ENCODE results near the gene PSMD2. TPM values are rescaled to one million over a fixed set of nuclear protein-coding genes. Genes with fewer than 3 reads are reported as not detected.

Gene PSMD2
- total and polyA plus RNA-seq, 11 donors = 82.3 to 443 (median 232) TPM

DNA sequence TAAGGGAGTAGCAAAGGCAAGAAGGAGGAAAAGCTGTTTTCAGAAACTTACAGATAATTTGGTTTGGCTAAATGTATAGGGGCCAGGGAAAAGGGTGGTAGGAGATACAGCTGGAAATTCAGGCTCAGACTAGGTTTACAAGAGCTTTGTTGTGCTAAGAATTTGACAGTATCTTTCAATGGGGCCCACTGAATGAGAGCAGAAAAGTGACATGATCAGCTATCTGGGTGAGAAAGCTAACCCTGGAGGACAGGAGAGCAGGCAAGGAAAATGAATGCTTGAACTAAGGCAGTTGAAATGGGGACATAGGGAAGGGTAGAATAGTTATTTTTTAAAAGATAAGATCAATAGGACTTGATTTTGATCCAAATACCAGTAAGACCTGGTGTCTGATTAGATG, 12.6 kb downstream of the PSMD2 start:
- Histone ChIP-seq H3K9me3 (no peaks in the 10 kb centered on the region), H3K4me3 (no peak overlapping the region), H3K27ac (no peak overlapping the region), H3K27me3 (no peaks in the 10 kb centered on the region), H3K36me3 (peaks cover 0 to 32% (median 28%) of the 10 kb centered on the region in 9 donors), H3K4me1 (peaks cover 0 to 17% (median 11%) of the 10 kb centered on the region in 12 donors)
- TF ChIP-seq POLR2A (IDR thresholded peaks at IDR 0.05) (no peak), CTCF (IDR thresholded peaks at IDR 0.05) (no peak)
- ATAC-seq (no peak), DNase-seq (no peak)
- intact Hi-C loops (cut with DNase I) = loop anchor here in 3 of 10 donors (10.0 kb wide), 3 partner anchors 53 to 137 kb away; partner anchors contain the start of genes ABCF3 (in 2 of the 3), AP2M1 (in 1 of the 3), CLCN2 (in 1 of the 3) and POLR2H (in 1 of the 3)

- peak; percentile 79 to 91 (median 86) for ATAC-seq
- intact Hi-C loops (cut with DNase I) = loop anchor here in 6 of 10 donors (1.0 to 10.0 kb wide), 6 partner anchors 15 to 140 kb away; partner anchors contain the start of genes FAM131A (in 3 of the 6), ABCF3 (in 2 of the 6), PSMD2 (in 2 of the 6) and AP2M1 (in 1 of the 6)
Measured at GRCh38 chr3:184314363-184314699, 15.3 kb downstream of the PSMD2 start, which contains the start of gene EIF4G1. Gene EIF4G1 (plus strand): TSS chr3:184314606. CDS start chr3:184315797, 1,191 bp downstream.

GRCh38 chr3:184314700-184315542, 15.9 kb downstream of the PSMD2 start:
- WGBS, 4 donors = 0 to 2% (median 1%) methylated on average over 36 to 89 of the region's 89 CpGs
- Histone ChIP-seq H3K36me3 (peaks cover 0 to 31% (median 20%) of the 10 kb centered on the region in 9 donors), H3K9me3 (no peaks in the 10 kb centered on the region), H3K27me3 (no peaks in the 10 kb centered on the region), H3K27ac (peak overlapping the region; percentile 89 to 99 (median 96)), H3K4me1 (peaks cover 0 to 48% (median 43%) of the 10 kb centered on the region in 12 donors), H3K4me3 (peak overlapping the region; percentile 46 to 92 (median 88))
- peak; percentile 50 to 87 (median 81) for ATAC-seq
- DNase-seq = peak; percentile 89 to 94 (median 92)
- TF ChIP-seq POLR2A (IDR thresholded peaks at IDR 0.05) = peak in 1 of 2 donors; percentile 49
- no peak for TF ChIP-seq CTCF (IDR thresholded peaks at IDR 0.05)
- intact Hi-C loops (cut with DNase I) = loop anchor here in 6 of 10 donors (1.0 to 10.0 kb wide), 7 partner anchors 16 to 140 kb away; partner anchors contain the start of genes FAM131A (in 3 of the 6), ABCF3 (in 2 of the 6), PSMD2 (in 2 of the 6) and AP2M1 (in 1 of the 6)

More at GRCh38 chr3:184314363-184314699, 15.3 kb downstream of the PSMD2 start, which contains the start of gene EIF4G1:
- Histone ChIP-seq H3K4me3 (peak within 1 kb of the TSS; percentile 46 to 92 (median 88)), H3K4me1 (peaks cover 0 to 43% (median 37%) of the 10 kb centered on the region in 12 donors), H3K27ac (peak within 1 kb of the TSS; percentile 89 to 99 (median 96)), H3K27me3 (no peaks in the 10 kb centered on the region), H3K9me3 (no peaks in the 10 kb centered on the region), H3K36me3 (peaks cover 0 to 28% (median 22%) of the 10 kb centered on the region in 9 donors)
- 0% methylated on average over 16 to 40 of the region's 40 CpGs for WGBS, 4 donors
- peak; percentile 96 to 98 (median 96) for DNase-seq
- TF ChIP-seq CTCF (IDR thresholded peaks at IDR 0.05) (no peak), POLR2A (IDR thresholded peaks at IDR 0.05) (peak in 1 of 2 donors; percentile 31)

- Histone ChIP-seq H3K27me3 (no peaks in the 10 kb centered on the region), H3K4me3 (peak overlapping the region; percentile 46 to 92 (median 88)), H3K9me3 (no peaks in the 10 kb centered on the region), H3K4me1 (peaks cover 4 to 54% (median 49%) of the 10 kb centered on the region in 12 donors), H3K27ac (peak overlapping the region; percentile 89 to 99 (median 96)), H3K36me3 (peaks cover 0 to 36% (median 23%) of the 10 kb centered on the region in 9 donors)
- TF ChIP-seq CTCF (IDR thresholded peaks at IDR 0.05) (no peak), POLR2A (IDR thresholded peaks at IDR 0.05) (no peak)
- intact Hi-C loops (cut with DNase I) = loop anchor here in 6 of 10 donors (2.0 to 10.0 kb wide), 6 partner anchors 21 to 141 kb away; partner anchors contain the start of genes FAM131A (in 3 of the 6), ABCF3 (in 2 of the 6), AP2M1 (in 1 of the 6) and CLCN2 (in 1 of the 6)
- WGBS, 4 donors = 10 to 37% (median 12%) methylated on average over 3 to 6 of the region's 6 CpGs
- no peak for DNase-seq
- ATAC-seq = no peak
Measured at GRCh38 chr3:184315543-184315867, 16.5 kb downstream of the PSMD2 start.

Measured in heart left ventricle (tissue), 16 donors.